Stimulated activated CD8-positive, alpha-beta memory T cell treated with anti-CD3 and anti-CD28 coated beads, Interleukin-12 subunit alpha, Interleukin-12 subunit beta, amount 100 ng/mL, for 1 hour (primary cell): ENCODE data around the gene RNF157.
"Not testable (repeated sequence)": the region's sequence is repeated elsewhere in the genome, so short reads cannot be mapped to it uniquely, and the experiment has no call there.

Source experiments
- DNase-seq: peaks from one replicate; pipeline ENCODE4 v3.0.0-alpha.2; 2020; ENCODE audit warnings: low read depth

RNF157 gene

GRCh38 chr17:76189741-76190140 is 50.6 kb downstream of the RNF157 start:
- DNase-seq, result no peak

- DNase-seq, result no peak
Observed at GRCh38 chr17:76189247-76189646, 51.0 kb downstream of the RNF157 start.

- DNase-seq, result no peak
Observed at GRCh38 chr17:76188213-76189016, 51.9 kb downstream of the RNF157 start.

- DNase-seq, result not testable (repeated sequence)
Observed at GRCh38 chr17:76186774-76187173, 53.5 kb downstream of the RNF157 start.

- no peak for DNase-seq
Observed at GRCh38 chr17:76184290-76184689, 56.0 kb downstream of the RNF157 start.

- peak; percentile 88 for DNase-seq
Observed at GRCh38 chr17:76182016-76182764, 58.1 kb downstream of the RNF157 start.

- peak; percentile 4 for DNase-seq
Observed at GRCh38 chr17:76179496-76180467, 60.5 kb downstream of the RNF157 start.

GRCh38 chr17:76178124-76178523 is 62.2 kb downstream of the RNF157 start:
- no peak for DNase-seq

- DNase-seq, result no peak
Observed at GRCh38 chr17:76176701-76177574, 63.4 kb downstream of the RNF157 start.

- no peak for DNase-seq
Observed at GRCh38 chr17:76174037-76174436, 66.3 kb downstream of the RNF157 start.

- no peak for DNase-seq
Observed at GRCh38 chr17:76173474-76173873, 66.8 kb downstream of the RNF157 start.

- no peak for DNase-seq
Observed at GRCh38 chr17:76171706-76172105, 68.6 kb downstream of the RNF157 start.

GRCh38 chr17:76170114-76170513 is 70.2 kb downstream of the RNF157 start:
- no peak for DNase-seq

GRCh38 chr17:76166906-76167305 is 73.4 kb downstream of the RNF157 start:
- no peak for DNase-seq

- no peak for DNase-seq
Observed at GRCh38 chr17:76166168-76166567, 74.1 kb downstream of the RNF157 start.

- no peak for DNase-seq
Observed at GRCh38 chr17:76164331-76164730, 76.0 kb downstream of the RNF157 start.

GRCh38 chr17:76163919-76164318 is 76.4 kb downstream of the RNF157 start:
- no peak for DNase-seq

GRCh38 chr17:76161619-76162266 is 78.5 kb downstream of the RNF157 start:
- no peak for DNase-seq

GRCh38 chr17:76160896-76161528 is 79.3 kb downstream of the RNF157 start:
- DNase-seq, result no peak

GRCh38 chr17:76159157-76159556 is 81.1 kb downstream of the RNF157 start:
- DNase-seq, result no peak
